ENCODE measurements around the gene RARA. TPM values are rescaled to one million over a fixed set of nuclear protein-coding genes. Genes with fewer than 3 reads are reported as not detected.
A peak's percentile ranks its signal among the peaks of the same experiment; 100 is the strongest.

Gene RARA
- total RNA-seq, 6 experiments from 2014 or later: 27.1 to 32.2 (median 28.8) TPM

DNA sequence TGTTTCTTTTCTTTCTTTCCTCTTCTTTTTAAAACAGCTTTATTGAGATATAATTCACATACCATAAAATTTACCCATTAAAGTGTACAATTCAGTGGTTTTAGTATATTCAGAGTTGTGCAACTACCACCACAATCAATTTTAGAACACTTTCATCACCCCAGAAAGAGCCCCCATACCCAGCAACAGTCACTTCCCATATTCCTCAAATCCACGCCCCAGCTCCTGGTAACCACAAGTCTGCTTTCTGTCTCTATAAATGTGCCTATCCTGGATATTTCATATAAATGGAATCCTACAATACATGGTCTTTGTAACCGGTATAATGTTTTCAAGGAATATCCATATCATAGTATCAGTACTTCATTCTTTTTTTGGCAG, 19.4 kb downstream of the RARA start:
- peaks cover 1% of the 10 kb centered on the region; the same call in 1 of the 2 replicates for H3K27me3 Mint-ChIP-seq (ENCODE audit: insufficient read depth)

GRCh38 chr17:40329839-40330794, 21.1 kb downstream of the RARA start:
- Mint-ChIP-seq H3K36me3 (ENCODE audit: low read depth) (peaks cover 6% of the 10 kb centered on the region; the same call in 1 of the 2 replicates), H3K27me3 (ENCODE audit: insufficient read depth) (peaks cover 1% of the 10 kb centered on the region), H3K4me3 (no peak overlapping the region), H3K4me1 (ENCODE audit: low read depth) (peaks cover 79% of the 10 kb centered on the region), H3K9me3 (no peaks in the 10 kb centered on the region), H3K27ac (peak overlapping the region; percentile 54; the same call in 1 of the 2 replicates)
- DNase-seq: no peak
- TF ChIP-seq, protein P1, sequence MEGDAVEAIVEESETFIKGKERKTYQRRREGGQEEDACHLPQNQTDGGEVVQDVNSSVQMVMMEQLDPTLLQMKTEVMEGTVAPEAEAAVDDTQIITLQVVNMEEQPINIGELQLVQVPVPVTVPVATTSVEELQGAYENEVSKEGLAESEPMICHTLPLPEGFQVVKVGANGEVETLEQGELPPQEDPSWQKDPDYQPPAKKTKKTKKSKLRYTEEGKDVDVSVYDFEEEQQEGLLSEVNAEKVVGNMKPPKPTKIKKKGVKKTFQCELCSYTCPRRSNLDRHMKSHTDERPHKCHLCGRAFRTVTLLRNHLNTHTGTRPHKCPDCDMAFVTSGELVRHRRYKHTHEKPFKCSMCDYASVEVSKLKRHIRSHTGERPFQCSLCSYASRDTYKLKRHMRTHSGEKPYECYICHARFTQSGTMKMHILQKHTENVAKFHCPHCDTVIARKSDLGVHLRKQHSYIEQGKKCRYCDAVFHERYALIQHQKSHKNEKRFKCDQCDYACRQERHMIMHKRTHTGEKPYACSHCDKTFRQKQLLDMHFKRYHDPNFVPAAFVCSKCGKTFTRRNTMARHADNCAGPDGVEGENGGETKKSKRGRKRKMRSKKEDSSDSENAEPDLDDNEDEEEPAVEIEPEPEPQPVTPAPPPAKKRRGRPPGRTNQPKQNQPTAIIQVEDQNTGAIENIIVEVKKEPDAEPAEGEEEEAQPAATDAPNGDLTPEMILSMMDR (IDR thresholded peaks at IDR 0.05): no peak

More for the DNA sequence above, 19.4 kb downstream of the RARA start:
- Mint-ChIP-seq H3K36me3 (ENCODE audit: low read depth) (peaks cover 6% of the 10 kb centered on the region; the same call in 1 of the 2 replicates), H3K4me1 (ENCODE audit: low read depth) (peaks cover 78% of the 10 kb centered on the region), H3K27ac (no peak overlapping the region), H3K4me3 (no peak overlapping the region), H3K9me3 (no peaks in the 10 kb centered on the region)
- DNase-seq: no peak
- TF ChIP-seq, protein P1 (IDR thresholded peaks at IDR 0.05): no peak

DNA sequence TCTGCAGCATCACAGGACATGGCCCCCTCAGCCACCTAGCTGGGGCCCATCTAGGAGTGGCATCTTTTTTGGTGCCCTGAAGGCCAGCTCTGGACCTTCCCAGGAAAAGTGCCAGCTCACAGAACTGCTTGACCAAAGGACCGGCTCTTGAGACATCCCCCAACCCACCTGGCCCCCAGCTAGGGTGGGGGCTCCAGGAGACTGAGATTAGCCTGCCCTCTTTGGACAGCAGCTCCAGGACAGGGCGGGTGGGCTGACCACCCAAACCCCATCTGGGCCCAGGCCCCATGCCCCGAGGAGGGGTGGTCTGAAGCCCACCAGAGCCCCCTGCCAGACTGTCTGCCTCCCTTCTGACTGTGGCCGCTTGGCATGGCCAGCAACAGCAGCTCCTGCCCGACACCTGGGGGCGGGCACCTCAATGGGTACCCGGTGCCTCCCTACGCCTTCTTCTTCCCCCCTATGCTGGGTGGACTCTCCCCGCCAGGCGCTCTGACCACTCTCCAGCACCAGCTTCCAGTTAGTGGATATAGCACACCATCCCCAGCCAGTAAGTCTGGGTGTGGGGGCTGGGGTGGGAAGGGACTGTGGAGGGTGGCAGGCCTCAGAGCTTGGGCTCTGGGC, 22.0 kb downstream of the RARA start:
- peak overlapping the region; percentile 54 for H3K27ac Mint-ChIP-seq
- peaks cover 76% of the 10 kb centered on the region for H3K4me1 Mint-ChIP-seq (ENCODE audit: low read depth)
- H3K27me3 Mint-ChIP-seq (ENCODE audit: insufficient read depth): peaks cover 1% of the 10 kb centered on the region
- H3K36me3 Mint-ChIP-seq (ENCODE audit: low read depth): peaks cover 6% of the 10 kb centered on the region; the same call in 1 of the 2 replicates
- TF ChIP-seq, protein P1 (IDR thresholded peaks at IDR 0.05): no peak
- no peak overlapping the region for H3K4me3 Mint-ChIP-seq
- H3K9me3 Mint-ChIP-seq: no peaks in the 10 kb centered on the region
- no peak for DNase-seq

DNA sequence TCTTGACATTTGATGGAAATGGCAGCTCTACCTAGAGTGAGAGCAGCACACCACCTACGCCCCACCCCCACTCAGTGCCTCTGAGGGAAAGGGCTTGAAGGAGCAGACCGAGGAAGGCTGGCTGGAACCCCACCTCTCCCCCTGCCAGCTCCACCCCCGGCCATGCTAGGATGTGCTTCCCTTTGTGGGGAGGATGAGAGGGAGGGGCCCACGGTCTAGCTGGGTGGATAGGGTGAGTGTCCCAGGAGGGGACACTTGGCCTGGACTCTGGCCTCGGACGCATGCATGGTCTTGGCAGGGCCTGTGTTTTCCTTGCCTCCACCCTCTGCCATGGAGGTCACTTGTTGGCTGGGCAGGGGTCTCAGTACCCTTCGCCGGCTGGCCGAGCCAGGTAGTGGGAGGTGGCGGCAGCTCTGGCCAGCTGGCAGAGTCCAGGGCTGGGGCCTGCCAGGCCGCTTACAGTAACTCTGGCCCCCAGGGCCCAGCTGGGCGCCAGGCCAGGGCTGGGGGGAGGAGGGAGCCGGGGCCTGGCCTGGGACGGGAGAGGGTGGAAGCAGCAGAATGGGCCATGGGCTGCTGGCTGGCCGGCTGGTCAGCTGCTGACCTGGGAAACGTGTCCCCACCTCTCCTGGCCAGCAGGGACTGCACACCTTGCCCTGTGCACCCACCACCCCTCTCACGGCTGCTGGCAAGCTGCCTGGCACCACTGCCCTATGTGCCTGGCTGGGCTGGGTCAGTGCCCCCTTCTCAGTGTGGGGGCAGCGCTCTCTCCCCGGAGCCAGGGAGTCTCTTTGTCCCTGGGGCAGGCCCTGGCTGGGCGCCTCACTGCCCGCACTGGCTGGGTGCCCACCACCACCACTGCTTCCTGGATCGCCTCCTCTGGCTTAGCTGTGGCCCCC, 23.0 kb downstream of the RARA start:
- TF ChIP-seq, protein P1 (IDR thresholded peaks at IDR 0.05): no peak
- DNase-seq: no peak
- Mint-ChIP-seq H3K4me1 (ENCODE audit: low read depth) (peaks cover 68% of the 10 kb centered on the region), H3K36me3 (ENCODE audit: low read depth) (peaks cover 6% of the 10 kb centered on the region; the same call in 1 of the 2 replicates), H3K27ac (peak overlapping the region; percentile 73), H3K9me3 (no peaks in the 10 kb centered on the region), H3K27me3 (ENCODE audit: insufficient read depth) (peaks cover 1% of the 10 kb centered on the region), H3K4me3 (peak overlapping the region; percentile 28; the same call in 1 of the 2 replicates)
